ENCODE measurements around the gene ACLY.
A peak's percentile ranks its signal among the peaks of the same experiment; 100 is the strongest.

ACLY gene

DNA sequence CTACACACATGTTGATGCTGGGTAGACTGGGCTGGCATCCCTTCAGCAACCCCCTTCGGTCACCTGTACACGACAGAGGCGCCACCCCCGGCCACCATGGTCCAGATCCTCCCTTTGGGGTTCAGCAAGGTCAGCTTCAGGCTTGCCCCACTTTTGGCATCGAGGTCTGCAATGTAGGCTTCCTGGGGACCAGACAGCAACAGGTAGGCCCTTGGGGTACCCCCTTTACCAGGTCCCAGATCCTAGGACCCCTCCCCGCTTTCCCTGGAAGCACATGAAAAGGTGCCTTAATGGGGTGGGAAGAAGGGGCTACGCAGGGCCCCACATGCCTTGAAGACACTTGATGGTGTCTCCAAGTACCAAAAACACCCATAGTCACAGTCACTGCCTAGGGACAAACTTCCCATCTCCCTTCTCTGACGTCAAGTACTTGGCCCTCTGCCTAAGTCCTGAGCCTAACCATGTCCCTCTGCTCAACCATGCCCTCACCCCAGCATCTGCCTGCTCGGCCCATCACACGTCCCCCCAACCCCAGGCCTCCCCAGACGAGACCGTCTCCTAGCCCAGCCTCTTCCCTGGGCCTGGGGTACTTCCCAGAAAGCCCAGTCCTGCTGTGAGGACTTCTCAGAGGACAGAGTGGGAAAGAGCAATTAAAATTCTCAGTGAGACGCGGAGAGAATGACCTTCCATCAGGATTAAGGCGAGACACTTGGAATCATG, 12.1 kb downstream of the ACLY start:
- H3K27me3 Mint-ChIP-seq (ENCODE audit: low read depth): no peaks in the 10 kb centered on the region
- no peaks in the 10 kb centered on the region for H3K9me3 Mint-ChIP-seq
- TF ChIP-seq, protein P1, sequence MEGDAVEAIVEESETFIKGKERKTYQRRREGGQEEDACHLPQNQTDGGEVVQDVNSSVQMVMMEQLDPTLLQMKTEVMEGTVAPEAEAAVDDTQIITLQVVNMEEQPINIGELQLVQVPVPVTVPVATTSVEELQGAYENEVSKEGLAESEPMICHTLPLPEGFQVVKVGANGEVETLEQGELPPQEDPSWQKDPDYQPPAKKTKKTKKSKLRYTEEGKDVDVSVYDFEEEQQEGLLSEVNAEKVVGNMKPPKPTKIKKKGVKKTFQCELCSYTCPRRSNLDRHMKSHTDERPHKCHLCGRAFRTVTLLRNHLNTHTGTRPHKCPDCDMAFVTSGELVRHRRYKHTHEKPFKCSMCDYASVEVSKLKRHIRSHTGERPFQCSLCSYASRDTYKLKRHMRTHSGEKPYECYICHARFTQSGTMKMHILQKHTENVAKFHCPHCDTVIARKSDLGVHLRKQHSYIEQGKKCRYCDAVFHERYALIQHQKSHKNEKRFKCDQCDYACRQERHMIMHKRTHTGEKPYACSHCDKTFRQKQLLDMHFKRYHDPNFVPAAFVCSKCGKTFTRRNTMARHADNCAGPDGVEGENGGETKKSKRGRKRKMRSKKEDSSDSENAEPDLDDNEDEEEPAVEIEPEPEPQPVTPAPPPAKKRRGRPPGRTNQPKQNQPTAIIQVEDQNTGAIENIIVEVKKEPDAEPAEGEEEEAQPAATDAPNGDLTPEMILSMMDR (IDR thresholded peaks at IDR 0.05; ENCODE audit: unreplicated experiment in 3 of 3): no peak
- H3K4me3 Mint-ChIP-seq: no peak overlapping the region
- peak overlapping the region; percentile 60 to 93 (median 82) for H3K27ac Mint-ChIP-seq
- peaks cover 17% of the 10 kb centered on the region for H3K4me1 Mint-ChIP-seq
- H3K36me3 Mint-ChIP-seq (ENCODE audit: low read depth): peaks cover 65% of the 10 kb centered on the region

DNA sequence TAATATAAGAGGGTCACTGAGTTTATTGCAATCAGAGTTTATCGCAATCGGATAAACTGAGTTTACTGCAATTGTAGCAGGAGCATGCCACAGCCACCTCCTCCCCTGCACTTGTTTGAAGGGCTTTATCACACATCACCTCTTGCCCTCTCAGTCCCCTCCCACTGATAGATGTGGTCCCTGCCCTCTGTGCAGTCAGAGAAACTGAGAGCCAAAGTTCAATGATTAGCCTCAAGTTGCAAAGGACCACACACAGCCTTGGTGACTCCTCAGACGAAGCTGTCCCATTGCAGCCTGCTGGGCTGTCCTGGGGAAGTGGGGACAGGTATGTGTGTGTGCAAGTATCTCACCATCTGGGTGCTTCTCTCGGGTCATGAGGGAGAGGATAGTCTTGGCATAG, 13.6 kb downstream of the ACLY start:
- Mint-ChIP-seq H3K36me3 (ENCODE audit: low read depth) (peaks cover 68% of the 10 kb centered on the region), H3K27me3 (ENCODE audit: low read depth) (no peaks in the 10 kb centered on the region), H3K9me3 (no peaks in the 10 kb centered on the region), H3K4me1 (peaks cover 17% of the 10 kb centered on the region), H3K4me3 (no peak overlapping the region), H3K27ac (no peak overlapping the region)
- TF ChIP-seq, protein P1 (IDR thresholded peaks at IDR 0.05; ENCODE audit: unreplicated experiment in 3 of 3): no peak

DNA sequence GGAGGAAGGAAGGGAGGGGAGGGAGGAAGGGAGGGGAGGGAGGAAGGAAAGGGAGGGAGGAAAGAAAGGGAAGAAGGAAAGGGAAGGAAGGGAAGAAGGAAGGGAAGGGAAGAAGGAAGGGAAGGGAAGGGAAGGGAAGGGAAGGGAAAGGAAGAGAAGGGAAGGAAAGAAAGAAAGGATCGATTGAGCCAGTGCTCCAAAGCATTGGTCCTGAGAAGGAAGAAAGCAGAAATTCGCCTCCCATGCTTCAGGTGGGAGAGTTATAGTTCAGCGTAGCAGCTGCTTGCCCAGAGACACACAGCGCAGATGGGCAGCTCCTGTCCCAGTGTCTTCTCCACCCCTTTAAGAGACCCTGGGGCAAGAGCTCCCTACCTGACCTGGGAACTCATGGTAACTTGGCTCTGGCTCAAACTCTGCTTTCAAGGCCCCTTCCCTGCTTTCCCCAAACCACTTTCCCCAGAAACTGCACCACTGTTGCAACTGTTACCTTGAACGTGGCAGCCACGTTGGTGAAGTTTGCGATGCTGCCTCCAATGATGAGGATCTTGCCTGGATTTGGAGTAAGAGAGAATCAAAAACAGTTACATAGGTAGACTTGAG, 14.4 kb downstream of the ACLY start:
- H3K4me1 Mint-ChIP-seq: peaks cover 17% of the 10 kb centered on the region
- H3K27ac Mint-ChIP-seq: no peak overlapping the region
- peaks cover 63% of the 10 kb centered on the region for H3K36me3 Mint-ChIP-seq (ENCODE audit: low read depth)
- TF ChIP-seq, protein P1 (IDR thresholded peaks at IDR 0.05; ENCODE audit: unreplicated experiment in 3 of 3): no peak
- H3K4me3 Mint-ChIP-seq: no peak overlapping the region
- no peaks in the 10 kb centered on the region for H3K9me3 Mint-ChIP-seq
- no peaks in the 10 kb centered on the region for H3K27me3 Mint-ChIP-seq (ENCODE audit: low read depth)

DNA sequence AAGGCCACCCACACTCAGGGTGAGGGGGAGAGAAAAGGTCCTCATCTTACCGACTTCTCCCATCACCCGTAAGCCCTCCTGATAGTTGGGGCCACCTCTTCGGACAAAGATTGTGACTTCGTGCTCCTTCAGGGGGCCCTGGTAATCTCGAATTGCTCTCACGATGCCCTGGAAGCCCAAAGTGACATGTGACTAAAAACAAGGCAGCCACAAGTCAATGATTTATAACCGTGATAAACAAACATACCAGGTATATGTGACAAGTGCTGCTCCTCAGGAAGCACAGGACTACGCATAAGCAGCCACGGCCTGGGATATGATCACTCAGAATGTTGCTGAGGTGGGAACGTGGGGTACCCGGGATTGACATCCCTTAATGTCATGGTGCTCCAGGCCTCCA, 17.1 kb downstream of the ACLY start:
- Mint-ChIP-seq H3K9me3 (no peaks in the 10 kb centered on the region), H3K4me1 (peaks cover under 1% of the 10 kb centered on the region), H3K36me3 (ENCODE audit: low read depth) (peaks cover 67% of the 10 kb centered on the region), H3K4me3 (no peak overlapping the region), H3K27me3 (ENCODE audit: low read depth) (no peaks in the 10 kb centered on the region), H3K27ac (no peak overlapping the region)
- TF ChIP-seq, protein P1 (IDR thresholded peaks at IDR 0.05; ENCODE audit: unreplicated experiment in 3 of 3): no peak

DNA sequence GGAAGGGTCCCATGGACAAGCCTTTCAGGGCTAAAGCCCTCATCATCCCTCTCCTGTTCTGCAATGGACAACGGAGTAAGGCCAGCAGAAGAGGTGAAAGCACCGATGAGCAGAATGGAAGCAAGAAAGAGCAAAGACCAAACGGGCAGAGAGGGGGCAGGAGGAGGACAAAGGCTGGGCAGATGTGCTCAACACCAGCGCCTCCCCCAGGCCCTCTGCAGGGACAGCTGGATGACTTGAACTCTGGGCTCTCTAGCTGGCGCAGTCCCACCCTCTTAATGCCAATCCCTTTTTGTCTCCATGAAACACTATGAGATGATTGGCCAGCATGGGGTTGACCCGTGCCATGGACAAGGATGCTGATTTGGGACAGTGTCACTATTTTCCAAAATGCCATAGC, 22.0 kb downstream of the ACLY start:
- TF ChIP-seq, protein P1 (IDR thresholded peaks at IDR 0.05; ENCODE audit: unreplicated experiment in 3 of 3): no peak
- Mint-ChIP-seq H3K9me3 (no peaks in the 10 kb centered on the region), H3K4me3 (no peak overlapping the region), H3K27me3 (ENCODE audit: low read depth) (no peaks in the 10 kb centered on the region), H3K27ac (peak overlapping the region in 1 of 3 experiments; percentile 61), H3K36me3 (ENCODE audit: low read depth) (peaks cover 85% of the 10 kb centered on the region), H3K4me1 (peaks cover 11% of the 10 kb centered on the region)

DNA sequence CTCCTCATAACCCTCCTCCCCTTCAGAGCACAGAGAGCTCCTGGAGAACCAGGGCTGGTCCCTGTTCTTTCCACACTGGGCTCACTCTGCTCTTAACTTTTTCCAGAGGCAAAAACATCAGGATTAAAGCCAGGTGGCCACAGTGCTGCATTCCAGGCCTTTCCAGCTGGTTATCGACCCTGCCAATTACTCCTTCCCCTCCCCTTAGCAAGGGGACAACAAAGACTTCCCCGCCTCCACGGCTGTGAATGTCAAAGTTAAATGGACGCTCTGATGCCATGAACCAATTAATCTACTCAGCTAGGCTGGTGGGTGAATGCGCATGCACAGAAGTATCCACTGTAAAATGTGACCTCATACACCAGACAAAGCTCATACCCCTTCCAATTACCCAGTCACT, 23.1 kb downstream of the ACLY start:
- Mint-ChIP-seq H3K4me3 (no peak overlapping the region), H3K4me1 (peaks cover 11% of the 10 kb centered on the region), H3K36me3 (ENCODE audit: low read depth) (peaks cover 78% of the 10 kb centered on the region), H3K27me3 (ENCODE audit: low read depth) (no peaks in the 10 kb centered on the region), H3K27ac (peak overlapping the region; percentile 28 to 87 (median 61)), H3K9me3 (no peaks in the 10 kb centered on the region)
- TF ChIP-seq, protein P1 (IDR thresholded peaks at IDR 0.05; ENCODE audit: unreplicated experiment in 3 of 3): no peak
